Fibroblast of skin of right biceps (primary cell): ENCODE measurements around the gene WAPL.
"Not testable (repeated sequence)": the region's sequence is repeated elsewhere in the genome, so short reads cannot be mapped to it uniquely, and the experiment has no call there.

Experiments
- DNase-seq: peaks from one replicate; pipeline ENCODE4 v3.0.0-alpha.2; 2013

The WAPL gene, protein sequence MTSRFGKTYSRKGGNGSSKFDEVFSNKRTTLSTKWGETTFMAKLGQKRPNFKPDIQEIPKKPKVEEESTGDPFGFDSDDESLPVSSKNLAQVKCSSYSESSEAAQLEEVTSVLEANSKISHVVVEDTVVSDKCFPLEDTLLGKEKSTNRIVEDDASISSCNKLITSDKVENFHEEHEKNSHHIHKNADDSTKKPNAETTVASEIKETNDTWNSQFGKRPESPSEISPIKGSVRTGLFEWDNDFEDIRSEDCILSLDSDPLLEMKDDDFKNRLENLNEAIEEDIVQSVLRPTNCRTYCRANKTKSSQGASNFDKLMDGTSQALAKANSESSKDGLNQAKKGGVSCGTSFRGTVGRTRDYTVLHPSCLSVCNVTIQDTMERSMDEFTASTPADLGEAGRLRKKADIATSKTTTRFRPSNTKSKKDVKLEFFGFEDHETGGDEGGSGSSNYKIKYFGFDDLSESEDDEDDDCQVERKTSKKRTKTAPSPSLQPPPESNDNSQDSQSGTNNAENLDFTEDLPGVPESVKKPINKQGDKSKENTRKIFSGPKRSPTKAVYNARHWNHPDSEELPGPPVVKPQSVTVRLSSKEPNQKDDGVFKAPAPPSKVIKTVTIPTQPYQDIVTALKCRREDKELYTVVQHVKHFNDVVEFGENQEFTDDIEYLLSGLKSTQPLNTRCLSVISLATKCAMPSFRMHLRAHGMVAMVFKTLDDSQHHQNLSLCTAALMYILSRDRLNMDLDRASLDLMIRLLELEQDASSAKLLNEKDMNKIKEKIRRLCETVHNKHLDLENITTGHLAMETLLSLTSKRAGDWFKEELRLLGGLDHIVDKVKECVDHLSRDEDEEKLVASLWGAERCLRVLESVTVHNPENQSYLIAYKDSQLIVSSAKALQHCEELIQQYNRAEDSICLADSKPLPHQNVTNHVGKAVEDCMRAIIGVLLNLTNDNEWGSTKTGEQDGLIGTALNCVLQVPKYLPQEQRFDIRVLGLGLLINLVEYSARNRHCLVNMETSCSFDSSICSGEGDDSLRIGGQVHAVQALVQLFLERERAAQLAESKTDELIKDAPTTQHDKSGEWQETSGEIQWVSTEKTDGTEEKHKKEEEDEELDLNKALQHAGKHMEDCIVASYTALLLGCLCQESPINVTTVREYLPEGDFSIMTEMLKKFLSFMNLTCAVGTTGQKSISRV (N-terminal part only)

DNA sequence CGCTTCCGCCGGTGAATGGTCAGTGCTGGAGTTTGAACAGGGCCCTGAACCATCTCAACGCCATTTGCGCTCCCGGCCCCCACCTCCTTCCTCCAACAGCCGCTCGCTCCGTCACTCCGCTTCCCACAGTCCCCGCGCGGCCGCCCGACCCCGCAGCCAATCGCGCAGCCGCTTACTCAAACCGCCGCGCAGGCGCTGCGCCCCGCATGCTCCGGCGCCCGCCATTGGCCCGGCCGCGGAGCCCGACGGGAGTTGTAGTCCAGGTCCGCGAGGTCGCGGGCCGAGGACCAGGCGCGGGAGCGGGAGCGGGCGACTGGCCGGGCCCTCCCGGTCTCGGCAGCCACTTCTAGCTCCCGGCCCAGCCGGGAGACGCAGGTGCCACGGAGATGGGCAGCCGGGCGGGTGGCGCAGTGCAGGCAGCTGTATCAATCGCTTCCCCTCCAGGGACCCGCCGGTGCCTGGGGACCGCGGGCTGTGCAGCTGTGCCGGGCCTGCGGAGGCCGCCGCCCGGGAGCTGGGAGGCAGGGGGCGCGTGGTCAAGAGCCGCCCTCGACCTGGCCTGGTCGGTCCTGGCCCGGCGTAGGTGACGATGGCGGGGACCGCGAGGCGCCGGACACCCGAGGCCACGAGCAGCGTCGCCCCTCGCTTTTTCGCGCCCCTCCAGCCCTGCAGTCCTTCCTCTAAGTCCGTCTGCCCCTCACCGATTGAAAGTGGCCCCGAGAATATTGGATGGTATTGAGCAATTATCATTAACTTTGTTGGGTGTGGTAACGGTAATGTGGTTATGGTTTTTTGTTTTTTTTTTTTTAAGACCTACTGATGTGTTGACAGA lies at the start of gene WAPL:
TSS of gene WAPL (minus strand) at position 115 of the 832 bp plus-strand sequence. CDS start 3,723 bp downstream, outside the sequence.
- peak; percentile 92 for DNase-seq

DNA sequence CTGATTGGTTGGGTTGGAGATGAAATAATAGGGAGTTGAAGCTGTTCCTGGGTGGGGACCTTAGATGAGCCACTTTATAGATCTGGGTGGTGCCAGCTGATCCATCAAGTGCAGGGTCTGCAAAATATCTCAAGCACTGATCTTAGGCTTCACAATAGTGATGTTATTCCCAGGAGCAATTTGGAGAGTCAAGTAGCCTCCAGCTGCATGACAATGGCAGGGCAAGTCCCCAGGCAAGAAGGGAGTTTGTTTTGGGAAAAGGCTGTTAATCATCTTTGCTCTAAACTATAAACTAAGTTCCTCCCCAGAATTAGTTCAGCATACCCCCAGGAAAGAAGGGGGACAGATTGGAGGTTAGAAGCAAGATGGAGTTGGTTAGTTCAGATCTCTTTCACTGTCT lies 47.7 kb upstream of the WAPL start:
- DNase-seq, result no peak

DNA sequence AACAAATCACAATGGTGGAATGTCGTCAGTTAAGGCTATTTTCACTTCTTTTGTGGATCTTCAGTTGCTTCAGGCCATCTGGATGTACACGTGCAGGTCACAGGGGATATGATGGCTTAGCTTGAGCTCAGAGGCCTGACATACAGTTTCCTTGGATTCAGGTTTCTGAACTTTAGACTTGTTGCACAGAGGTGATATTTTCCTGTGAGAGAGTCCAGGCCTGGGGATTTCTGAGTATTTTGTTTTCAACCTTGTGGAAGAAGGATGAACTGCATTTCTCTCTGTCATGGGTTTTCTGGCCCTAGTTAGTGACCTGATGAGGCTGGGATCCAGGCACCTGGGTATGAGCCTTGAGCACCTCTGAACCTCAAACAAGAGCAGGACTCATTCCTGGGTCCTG lies 44.9 kb upstream of the WAPL start:
- not testable (repeated sequence) for DNase-seq

GRCh38 chr10:86563338-86563737 lies 41.7 kb upstream of the WAPL start:
- DNase-seq, result not testable (repeated sequence)

DNA sequence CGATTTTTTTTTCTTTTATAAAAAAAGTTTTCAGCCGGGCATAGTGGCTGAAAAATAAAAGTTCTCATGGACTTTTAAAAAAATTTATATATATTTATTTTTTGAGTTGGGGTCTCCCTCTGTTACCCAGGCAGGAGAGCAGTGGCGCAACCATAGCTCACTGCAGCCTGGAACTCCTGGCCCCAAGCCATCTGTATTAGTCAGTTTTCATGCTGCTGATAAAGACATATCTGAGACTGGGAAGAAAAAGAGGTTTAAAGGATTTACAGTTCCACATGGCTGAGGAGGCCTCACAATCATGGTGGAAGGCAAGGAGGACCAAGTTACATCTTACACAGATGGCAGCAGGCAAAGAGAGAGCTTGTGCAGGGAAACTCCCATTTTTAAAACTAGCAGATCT lies 37.1 kb upstream of the WAPL start:
- DNase-seq, result peak; percentile 30

DNA sequence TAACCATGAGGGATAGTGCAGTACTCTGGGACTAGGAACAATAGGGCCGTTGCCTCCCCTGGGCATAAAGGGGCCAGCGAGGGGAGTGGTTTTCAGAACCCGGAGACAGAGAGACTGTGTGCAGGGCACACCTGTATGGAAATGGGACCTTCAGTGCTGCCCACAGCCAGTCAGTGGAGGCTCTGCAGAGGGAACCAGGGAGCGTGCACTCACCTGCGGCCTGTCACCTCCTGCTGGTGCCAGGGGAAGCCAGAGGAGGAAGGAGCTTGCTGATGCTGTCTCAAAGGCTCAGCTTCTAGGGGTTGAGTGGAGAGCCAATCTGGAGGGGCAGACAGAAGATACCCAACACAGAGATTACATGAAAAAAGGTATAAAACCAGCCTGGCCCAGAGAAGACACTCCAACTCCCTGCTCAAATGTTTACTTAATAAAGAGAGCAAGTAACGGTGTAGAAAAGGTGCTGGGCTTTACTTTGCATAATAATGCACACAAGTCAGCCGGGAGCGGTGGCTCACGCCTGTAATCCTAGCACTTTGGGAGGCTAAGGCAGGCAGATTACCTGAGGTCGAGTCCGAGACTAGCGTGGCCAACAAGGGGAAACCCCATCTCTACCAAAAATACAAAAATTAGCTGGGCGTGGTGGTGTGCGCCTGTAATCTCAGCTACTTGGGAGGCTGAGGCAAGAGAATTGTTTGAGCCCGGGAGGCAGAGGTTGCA lies 35.5 kb upstream of the WAPL start:
- no peak for DNase-seq

DNA sequence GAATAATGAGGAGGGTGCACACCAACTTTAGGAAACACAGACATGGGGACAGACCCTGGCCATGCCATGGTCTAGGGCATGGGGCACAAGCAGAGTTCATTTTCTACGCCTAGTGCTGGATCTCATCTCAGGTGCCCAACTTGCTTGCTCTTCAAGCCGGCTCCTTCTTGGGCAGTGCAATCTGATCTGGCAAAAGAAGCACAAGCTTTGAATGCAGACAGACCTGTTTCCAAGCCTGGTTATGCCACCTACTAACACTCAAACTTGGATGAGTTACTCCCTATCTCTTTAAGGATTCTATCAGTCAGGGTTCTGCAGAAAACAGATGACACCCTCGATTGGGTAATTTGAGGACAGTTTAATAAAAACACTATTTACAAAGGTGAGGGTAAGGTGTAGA lies 34.9 kb upstream of the WAPL start:
- no peak for DNase-seq

DNA sequence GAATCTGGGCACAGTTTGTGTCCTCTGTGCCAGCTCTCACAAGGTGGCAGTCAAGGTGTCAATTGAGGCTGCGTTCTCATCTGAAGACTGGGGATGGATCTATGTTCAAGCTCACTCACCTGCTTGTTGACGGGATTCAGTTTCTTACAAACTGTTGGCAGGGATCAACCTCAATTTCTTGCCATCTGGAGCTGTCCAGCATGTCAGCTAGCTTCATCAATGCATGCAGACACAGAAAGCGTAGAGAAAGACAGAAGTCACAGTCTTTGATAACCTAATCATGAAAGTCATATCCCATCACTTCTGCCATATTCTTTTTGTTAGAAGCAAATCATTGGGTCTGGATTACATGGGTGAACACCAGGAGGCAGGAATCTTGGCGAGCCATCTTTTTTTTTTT lies 32.0 kb upstream of the WAPL start:
- DNase-seq, result no peak

DNA sequence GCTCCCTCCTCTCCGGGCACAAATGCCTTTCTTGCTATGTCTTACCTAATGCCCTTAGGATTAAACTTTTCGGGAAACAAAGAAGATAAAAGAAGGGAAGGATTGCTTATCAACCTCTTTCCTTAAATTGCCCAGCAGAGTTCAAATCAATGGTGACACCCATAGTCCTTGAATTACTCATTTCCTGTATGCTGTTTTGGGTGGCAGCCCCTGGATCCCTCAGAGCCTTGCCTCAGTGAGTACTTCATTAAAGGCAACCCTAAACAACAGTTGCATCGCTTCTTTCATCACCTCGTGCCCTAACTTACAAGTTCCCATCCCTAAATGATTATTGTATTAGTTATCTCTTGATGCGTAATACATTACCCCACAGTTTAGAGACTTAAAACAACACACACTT lies 31.6 kb upstream of the WAPL start:
- no peak for DNase-seq

- no peak for DNase-seq
Observed at GRCh38 chr10:86547296-86547695, 25.7 kb upstream of the WAPL start.

- DNase-seq, result no peak
Observed at GRCh38 chr10:86545101-86545500, 23.5 kb upstream of the WAPL start.

DNA sequence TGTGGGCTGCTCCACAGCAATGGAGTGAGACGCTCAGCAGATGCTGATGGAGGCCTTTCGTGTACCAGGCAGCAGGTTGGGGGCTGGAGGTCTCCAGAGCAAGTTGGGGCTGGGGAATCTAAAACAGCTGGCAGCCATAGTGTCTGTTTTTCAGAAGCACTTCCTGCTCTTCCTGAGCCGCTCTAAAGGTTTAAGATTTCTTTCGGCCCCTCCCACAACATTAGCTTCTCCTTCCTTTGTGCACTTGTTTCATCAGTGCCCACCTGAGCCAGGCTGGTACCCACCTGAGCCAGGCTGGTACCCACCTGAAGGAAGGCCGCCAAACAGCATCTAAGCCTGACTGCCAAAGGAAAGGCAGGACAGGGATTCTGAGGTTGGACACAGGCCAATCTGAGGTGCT lies 18.4 kb upstream of the WAPL start:
- DNase-seq, result no peak

GRCh38 chr10:86538547-86538946 lies 17.0 kb upstream of the WAPL start:
- DNase-seq, result no peak

- not testable (repeated sequence) for DNase-seq
Observed at GRCh38 chr10:86538040-86538439, 16.4 kb upstream of the WAPL start.

GRCh38 chr10:86536294-86536861 lies 14.8 kb upstream of the WAPL start:
- DNase-seq, result no peak

DNA sequence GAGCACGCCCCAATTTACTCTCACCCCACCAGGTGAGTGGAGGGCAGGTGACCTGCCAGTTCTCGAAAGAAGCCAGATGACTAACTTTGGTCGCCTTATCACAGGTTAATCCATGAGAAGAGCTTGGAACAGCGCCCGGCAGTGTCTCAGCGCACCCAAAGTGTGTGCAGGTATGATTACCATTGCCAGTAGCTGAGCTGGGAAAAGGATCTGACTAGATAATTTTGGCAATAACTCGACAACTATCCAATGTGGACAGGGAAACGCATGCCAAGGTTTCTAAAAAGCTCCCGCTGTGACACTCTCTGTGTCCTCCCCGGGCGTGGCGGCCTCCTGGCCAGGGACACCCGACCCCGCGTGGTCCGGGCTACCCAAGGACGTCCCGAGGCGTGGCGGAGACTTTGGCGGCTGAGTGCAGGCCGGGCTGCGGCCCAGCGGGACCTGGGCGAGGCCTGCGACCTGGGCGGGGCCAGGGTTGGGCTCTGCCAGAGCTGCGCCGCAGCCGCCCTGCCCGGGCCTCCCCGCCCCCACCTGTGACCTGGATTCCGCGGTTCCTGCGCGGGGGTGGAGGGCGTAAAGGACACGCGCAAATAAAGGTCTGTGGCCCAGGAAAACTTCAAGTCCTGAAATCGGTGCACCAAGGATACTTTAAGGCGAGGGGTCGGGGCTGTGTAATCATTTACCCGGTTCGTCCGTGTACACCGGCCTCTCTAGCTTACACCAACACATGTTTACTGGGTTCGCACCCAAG lies 13.7 kb upstream of the WAPL start:
- peak; percentile 9 for DNase-seq

GRCh38 chr10:86533328-86533727 lies 11.7 kb upstream of the WAPL start:
- no peak for DNase-seq

- not testable (repeated sequence) for DNase-seq
Observed at GRCh38 chr10:86528736-86529135, 7.1 kb upstream of the WAPL start.

DNA sequence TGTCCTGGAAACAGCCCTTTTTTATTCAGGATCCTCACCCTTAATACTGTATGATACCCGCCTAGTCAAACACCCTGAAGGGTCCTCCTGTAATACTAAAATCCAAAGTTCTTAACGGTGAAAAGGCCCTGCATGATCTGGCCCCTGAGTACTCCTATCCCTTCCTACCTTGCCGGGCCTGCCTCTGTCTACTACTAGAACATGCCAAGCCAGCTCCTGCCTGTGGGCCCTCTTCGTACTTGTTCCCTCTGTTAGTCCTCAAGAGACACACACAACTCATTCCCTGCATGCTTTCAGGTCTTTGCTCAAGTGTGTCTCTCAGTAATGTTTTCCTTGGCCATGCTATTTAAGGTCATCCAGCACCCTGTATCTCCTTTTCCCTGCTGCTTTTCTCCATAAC lies 5.0 kb upstream of the WAPL start:
- DNase-seq, result no peak

DNA sequence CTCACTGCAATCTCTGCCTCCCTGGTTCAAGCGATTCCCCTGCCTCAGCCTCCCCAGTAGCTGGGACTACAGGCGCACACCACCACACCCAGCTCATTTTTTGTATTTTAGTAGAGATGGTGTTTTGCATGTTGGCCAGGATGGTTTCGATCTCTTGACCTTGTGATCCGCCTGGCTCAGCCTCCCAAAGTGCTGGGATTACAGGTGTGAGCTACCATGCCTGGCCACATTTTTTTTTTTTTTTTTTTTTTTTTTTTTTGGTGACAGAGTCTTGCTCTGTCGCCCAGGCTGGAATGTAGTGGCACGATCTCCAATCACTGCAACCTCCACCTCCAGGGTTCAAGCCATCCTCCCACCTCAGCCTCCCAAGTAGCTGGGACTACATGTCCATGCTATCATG lies 4.1 kb upstream of the WAPL start:
- not testable (repeated sequence) for DNase-seq
